Right lobe of liver (tissue), 4 donors: ENCODE results near the gene ARPC1B.

Source experiments
- CTCF ChIP-seq, 4 donors: fragments of 200-600 bp in 3 of 4; fragments of 450-650 bp in 1 of 4; IDR thresholded peaks; one replicate each; pipeline versions ENCODE4 v1.5.1 to v1.8.0; 2016 to 2022; ENCODE audit warnings: antibody characterized with exemption in 4 of 4, mild to moderate bottlenecking in 2 of 4
- POLR2A ChIP-seq: fragments of 450-650 bp; IDR thresholded peaks from one replicate; pipeline ENCODE4 v1.6.1; 2017; ENCODE audit warnings: antibody characterized with exemption, mild to moderate bottlenecking
- donor health status: DM: no; HTN: no; CAD: no.
- donor health status: DM: no; HTN: no; CAD: no.
- donor health status: DM: no; HTN: yes; CAD: no.

- TF ChIP-seq CTCF (IDR thresholded peaks at IDR 0.05) (no peak), POLR2A (no peak)
Observed at GRCh38 chr7:99410635-99411034, 36.1 kb downstream of the ARPC1B start.
